ENCODE data around the gene SKAP2. TPM values are rescaled to one million over a fixed set of nuclear protein-coding genes. Genes with fewer than 3 reads are reported as not detected.

SKAP2 gene
- total and polyA plus RNA-seq, 12 donors = 7.3 to 123 (median 50.1) TPM

- no peaks in the 10 kb centered on the region for H3K9me3 ChIP-seq (replicated peaks in 1 of 3)
- no peak for DNase-seq
- H3K27ac ChIP-seq = no peak overlapping the region
- H3K4me3 ChIP-seq = no peak overlapping the region
- no peaks in the 10 kb centered on the region for H3K27me3 ChIP-seq
- peaks cover 8 to 37% of the 10 kb centered on the region in 2 donors for H3K4me1 ChIP-seq (replicated peaks in 1 of 2)
- TF ChIP-seq, protein P1, sequence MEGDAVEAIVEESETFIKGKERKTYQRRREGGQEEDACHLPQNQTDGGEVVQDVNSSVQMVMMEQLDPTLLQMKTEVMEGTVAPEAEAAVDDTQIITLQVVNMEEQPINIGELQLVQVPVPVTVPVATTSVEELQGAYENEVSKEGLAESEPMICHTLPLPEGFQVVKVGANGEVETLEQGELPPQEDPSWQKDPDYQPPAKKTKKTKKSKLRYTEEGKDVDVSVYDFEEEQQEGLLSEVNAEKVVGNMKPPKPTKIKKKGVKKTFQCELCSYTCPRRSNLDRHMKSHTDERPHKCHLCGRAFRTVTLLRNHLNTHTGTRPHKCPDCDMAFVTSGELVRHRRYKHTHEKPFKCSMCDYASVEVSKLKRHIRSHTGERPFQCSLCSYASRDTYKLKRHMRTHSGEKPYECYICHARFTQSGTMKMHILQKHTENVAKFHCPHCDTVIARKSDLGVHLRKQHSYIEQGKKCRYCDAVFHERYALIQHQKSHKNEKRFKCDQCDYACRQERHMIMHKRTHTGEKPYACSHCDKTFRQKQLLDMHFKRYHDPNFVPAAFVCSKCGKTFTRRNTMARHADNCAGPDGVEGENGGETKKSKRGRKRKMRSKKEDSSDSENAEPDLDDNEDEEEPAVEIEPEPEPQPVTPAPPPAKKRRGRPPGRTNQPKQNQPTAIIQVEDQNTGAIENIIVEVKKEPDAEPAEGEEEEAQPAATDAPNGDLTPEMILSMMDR (IDR thresholded peaks at IDR 0.05) = no peak
- TF ChIP-seq POLR2A (IDR thresholded peaks at IDR 0.05) = no peak
- intact Hi-C loops (cut with DNase I) = loop anchor here (10.0 kb wide), 2 partner anchors 234 to 244 kb away; partner anchors contain the start of genes HOXA1 (in 1 of the 2) and HOXA2 (in 1 of the 2)
- WGBS, 4 donors = 93 to 98% (median 94%) methylated on average over 2 of the region's 2 CpGs
- no peaks in the 10 kb centered on the region for H3K36me3 ChIP-seq (replicated peaks in 1 of 2)
These were observed 4.0 kb downstream of the SKAP2 start for GRCh38 chr7:26860361-26860760.

GRCh38 chr7:26859720-26860119 lies 4.7 kb downstream of the SKAP2 start:
- peaks cover 11 to 38% of the 10 kb centered on the region in 2 donors for H3K4me1 ChIP-seq (replicated peaks in 1 of 2)
- H3K9me3 ChIP-seq (replicated peaks in 1 of 3) = no peaks in the 10 kb centered on the region
- no peaks in the 10 kb centered on the region for H3K27me3 ChIP-seq
- TF ChIP-seq, protein P1 (IDR thresholded peaks at IDR 0.05) = no peak
- TF ChIP-seq POLR2A (IDR thresholded peaks at IDR 0.05) = no peak
- no peaks in the 10 kb centered on the region for H3K36me3 ChIP-seq (replicated peaks in 1 of 2)
- no peak for DNase-seq
- no peak overlapping the region for H3K4me3 ChIP-seq
- no peak overlapping the region for H3K27ac ChIP-seq
- intact Hi-C loops (cut with DNase I) = loop anchor here (5.0 to 10.0 kb wide), 3 partner anchors 235 to 283 kb away; partner anchors contain the start of genes HOXA5 (in 2 of the 2), HOXA1 (in 1 of the 2) and HOXA2 (in 1 of the 2)

DNA sequence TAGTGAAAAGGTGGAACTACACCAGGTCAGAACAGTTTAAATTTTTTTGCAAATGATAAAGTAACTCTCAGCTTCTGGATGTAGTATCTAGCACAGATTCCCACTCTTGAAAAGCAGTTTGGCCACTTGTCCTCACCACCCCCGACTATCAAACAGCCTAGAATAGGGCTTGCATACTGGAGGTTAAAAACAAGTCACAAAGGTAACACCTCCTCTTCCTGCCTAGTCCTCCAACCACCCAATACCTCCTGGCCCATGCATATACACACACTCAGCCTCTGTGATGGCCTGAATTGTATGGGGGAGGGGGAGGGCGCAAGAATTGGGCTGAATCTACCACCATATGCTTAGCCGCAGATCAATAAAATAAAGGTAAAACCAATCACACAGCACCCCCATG lies 5.7 kb downstream of the SKAP2 start:
- peak overlapping the region in 3 of 5 donors; percentile 81 to 88 (median 88) for H3K27ac ChIP-seq
- peaks cover 14 to 47% of the 10 kb centered on the region in 2 donors for H3K4me1 ChIP-seq (replicated peaks in 1 of 2)
- no peak for TF ChIP-seq POLR2A (IDR thresholded peaks at IDR 0.05)
- TF ChIP-seq, protein P1 (IDR thresholded peaks at IDR 0.05) = no peak
- DNase-seq = no peak
- peak overlapping the region in 1 of 4 donors; percentile 47 for H3K4me3 ChIP-seq
- no peaks in the 10 kb centered on the region for H3K9me3 ChIP-seq (replicated peaks in 1 of 3)
- H3K27me3 ChIP-seq = no peaks in the 10 kb centered on the region
- intact Hi-C loops (cut with DNase I) = loop anchor here (5.0 kb wide), 1 partner anchor 284 kb away; the partner anchor contains the start of gene HOXA5 (in 2 of the 2)
- 78 to 89% (median 86%) methylated on average over 3 of the region's 3 CpGs for WGBS, 4 donors
- H3K36me3 ChIP-seq (replicated peaks in 1 of 2) = no peaks in the 10 kb centered on the region

GRCh38 chr7:26858241-26858715 lies 6.1 kb downstream of the SKAP2 start:
- H3K27me3 ChIP-seq = no peaks in the 10 kb centered on the region
- WGBS, 4 donors = 36 to 68% (median 42%) methylated on average over 5 of the region's 5 CpGs
- no peaks in the 10 kb centered on the region for H3K9me3 ChIP-seq (replicated peaks in 1 of 3)
- H3K4me1 ChIP-seq (replicated peaks in 1 of 2) = peaks cover 14 to 47% of the 10 kb centered on the region in 2 donors
- TF ChIP-seq POLR2A (IDR thresholded peaks at IDR 0.05) = no peak
- TF ChIP-seq, protein P1 (IDR thresholded peaks at IDR 0.05) = no peak
- H3K36me3 ChIP-seq (replicated peaks in 1 of 2) = no peaks in the 10 kb centered on the region
- intact Hi-C loops (cut with DNase I) = loop anchor here (5.0 kb wide), 1 partner anchor 284 kb away; the partner anchor contains the start of gene HOXA5 (in 2 of the 2)
- H3K27ac ChIP-seq = peak overlapping the region; percentile 81 to 88 (median 86)
- peak overlapping the region in 1 of 4 donors; percentile 47 for H3K4me3 ChIP-seq
- no peak for DNase-seq

All from adrenal gland (tissue), 12 donors.